Measurements from ENCODE around the gene ANKH.

Gene ANKH

DNA sequence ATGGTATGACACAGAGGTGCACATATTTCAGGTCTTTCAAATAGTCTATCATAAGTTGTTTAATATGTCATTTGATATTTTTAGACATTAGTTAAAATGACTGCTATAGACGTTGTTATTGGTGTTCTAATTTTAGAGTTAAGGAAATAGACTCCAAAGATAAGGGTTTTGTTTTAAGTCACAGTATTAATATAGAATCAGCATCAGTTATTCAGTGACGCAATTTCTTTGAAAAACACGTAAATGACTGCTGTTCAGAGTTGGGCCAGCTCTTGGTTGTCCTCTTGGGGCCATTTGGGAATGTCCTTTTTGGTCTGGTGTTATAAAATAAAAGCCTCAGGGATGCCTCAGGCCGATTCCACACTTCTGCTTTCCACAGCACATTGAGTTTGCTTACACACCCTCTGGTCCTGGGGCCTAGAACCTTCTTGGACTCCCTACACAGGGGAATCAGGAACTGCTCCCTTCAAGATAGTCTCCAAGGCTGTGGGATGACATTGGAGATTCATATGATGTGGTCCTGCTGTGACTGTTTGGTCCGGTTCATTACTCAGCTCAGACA is 192.7 kb downstream of the ANKH start:
- DNase-seq, result no peak

DNA sequence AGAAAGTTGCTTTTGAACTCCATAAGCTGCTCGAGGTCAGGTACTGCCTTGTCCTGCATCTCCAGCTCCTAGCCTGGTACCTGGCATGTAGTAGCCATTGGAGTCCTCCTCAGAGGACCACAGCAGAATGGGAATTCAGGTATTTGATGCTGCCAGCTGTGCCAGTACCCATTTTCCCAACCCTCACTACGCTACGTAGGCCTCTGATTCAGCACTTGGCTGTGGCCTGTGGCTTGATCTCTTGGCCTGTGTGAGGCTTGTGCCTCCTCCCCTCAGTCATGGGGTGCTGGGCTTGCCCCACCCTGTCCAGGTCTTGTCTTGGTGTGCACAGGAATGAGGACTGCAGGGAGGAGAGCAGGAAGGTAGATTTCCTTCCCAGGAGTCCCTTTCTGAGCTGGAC is 195.3 kb downstream of the ANKH start:
- peak in 1 of 2 donors; percentile 18 for DNase-seq

DNA sequence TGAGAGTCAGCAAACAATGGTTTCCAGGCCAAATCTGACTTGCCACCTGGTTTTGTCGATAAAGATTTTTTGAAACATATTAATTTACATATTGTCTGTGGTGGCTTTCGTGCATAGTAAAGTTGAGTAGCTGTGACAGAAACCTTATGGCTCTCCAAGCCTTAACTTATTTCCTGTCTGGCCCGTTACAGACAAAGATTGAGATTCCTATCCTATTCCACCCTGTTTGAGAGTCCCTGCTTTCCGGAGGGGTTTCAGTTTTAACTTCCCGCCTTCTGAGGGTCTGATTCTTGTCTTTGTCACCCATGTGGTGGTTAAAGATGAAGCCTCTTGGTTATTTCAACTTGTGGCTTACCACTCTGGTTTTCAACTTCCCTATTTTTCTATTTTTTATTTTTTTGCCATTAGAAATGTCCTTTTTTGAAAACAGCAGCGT is 195.7 kb downstream of the ANKH start:
- DNase-seq, result no peak

- peak in 1 of 2 donors; percentile 18 for DNase-seq
Measured at GRCh38 chr5:14674983-14675854, 196.4 kb downstream of the ANKH start.

DNA sequence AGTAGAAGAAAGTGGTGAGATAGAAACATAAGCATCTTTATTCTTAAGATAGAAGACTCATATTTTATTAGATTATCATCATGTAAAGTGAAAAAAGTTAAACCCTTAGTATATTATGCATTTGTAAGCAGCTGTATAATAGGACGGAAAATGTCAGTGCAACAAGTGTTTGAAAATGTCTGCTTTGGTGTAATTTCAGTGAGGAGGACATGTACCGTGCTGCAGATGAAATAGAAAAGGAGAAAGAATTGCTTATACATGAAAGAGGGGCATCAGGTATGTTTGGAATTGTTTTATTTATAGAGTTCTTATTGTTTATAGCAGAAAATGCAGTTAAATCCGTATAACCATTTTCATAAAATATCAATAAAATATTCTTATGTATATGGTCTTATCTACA is 198.1 kb downstream of the ANKH start:
- no peak for DNase-seq

GRCh38 chr5:14672484-14673394 is 198.8 kb downstream of the ANKH start:
- DNase-seq, result no peak

GRCh38 chr5:14672082-14672481 is 199.5 kb downstream of the ANKH start:
- DNase-seq, result no peak

DNA sequence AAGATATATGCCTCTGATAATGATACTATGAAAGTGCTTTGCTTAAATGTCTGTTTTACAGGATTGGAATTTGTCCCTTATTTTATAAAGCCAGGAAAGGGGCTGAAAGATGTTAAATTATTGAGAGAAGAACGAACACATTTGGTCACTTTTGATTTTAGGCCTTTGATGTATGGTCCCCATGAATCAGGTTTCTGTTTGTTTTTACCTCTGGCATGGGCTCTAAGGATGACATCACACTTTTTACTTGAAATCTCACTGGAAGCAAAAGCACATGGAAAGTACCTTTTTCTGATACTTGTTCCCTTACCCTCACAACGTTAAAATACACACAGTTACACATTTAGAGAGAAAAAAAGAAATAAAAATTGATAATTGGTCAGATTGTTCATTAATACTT is 200.2 kb downstream of the ANKH start:
- no peak for DNase-seq

DNA sequence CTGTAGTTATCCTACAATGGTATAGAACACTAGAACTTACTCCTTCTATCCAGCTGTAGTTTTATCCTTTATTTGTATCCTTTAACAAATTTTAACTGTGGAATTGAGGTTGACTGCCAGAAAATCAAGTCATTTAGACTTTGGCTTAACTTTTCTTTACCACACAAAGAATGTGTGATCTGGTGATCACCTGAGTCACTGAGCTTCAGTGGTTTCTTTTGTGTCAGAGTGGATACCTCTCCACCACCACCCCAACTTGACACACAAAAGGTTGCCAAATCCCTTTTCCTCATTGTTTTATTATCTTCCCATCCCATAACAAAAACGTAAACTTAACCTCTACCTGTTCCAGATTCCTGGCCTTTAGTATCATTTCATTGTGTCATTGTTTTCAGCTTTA is 201.6 kb downstream of the ANKH start:
- DNase-seq, result no peak

DNA sequence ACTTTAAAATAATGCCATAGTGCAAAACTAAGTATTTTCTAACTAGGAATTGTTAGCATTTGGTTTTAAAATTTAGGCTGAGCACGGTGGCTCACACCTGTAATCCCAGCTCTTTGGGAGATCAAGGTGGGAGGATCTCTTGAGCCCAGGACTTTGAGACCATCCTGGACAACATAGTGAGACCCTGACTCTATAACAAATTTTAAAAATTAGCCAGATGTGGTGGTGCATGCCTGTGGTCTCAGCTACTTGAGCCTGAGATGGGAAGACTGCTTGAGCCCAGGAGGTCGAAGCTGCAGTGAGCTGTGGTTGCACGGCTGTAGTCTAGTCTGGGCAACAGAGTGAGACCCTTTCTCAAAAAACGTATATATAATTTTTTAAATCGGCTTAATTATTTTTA is 202.2 kb downstream of the ANKH start:
- DNase-seq, result no peak

- DNase-seq, result no peak
Measured at GRCh38 chr5:14668181-14668591, 203.4 kb downstream of the ANKH start.

- no peak for DNase-seq
Measured at GRCh38 chr5:14667770-14668169, 203.8 kb downstream of the ANKH start.

DNA sequence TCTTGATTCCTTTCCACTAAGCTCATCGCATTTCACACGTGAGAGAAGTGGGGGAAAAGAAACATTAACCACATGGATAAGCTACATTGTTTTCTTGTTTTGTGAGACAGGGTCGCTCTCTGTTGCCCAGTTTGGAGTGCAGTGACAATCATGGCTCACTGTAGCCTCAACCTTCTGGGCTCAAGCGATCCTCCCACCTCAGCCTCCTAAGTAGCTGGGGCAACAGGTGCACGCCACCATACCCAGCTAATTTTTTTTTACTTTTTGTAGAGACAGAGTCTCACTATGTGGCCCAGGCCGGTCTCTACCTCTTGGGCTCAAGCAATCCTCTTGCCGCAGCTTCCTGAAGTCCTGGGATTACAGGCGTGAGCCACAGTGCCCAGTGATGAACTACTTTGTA is 204.3 kb downstream of the ANKH start:
- DNase-seq, result no peak

- no peak for DNase-seq
Measured at GRCh38 chr5:14666357-14666756, 205.2 kb downstream of the ANKH start.

DNA sequence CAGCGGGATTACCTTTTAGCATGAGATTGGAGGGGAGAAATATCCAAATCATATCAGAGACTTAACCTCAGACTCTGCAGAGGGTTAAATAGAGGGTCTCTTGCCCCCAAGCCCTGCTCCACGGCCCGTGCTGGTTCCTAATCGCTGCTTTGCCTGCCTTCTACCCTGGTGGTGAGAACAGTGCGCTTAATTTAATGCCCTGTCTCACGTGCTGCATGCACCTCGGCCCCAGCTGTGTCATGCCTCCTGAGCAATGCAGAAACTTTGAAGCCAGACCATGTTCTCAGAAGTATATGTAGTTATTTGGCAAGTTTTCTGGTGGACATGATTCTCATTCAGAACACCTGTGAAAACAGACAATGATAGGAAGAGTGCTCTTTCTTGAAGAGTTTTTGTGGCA is 205.6 kb downstream of the ANKH start:
- DNase-seq, result peak; percentile 58 to 63

DNA sequence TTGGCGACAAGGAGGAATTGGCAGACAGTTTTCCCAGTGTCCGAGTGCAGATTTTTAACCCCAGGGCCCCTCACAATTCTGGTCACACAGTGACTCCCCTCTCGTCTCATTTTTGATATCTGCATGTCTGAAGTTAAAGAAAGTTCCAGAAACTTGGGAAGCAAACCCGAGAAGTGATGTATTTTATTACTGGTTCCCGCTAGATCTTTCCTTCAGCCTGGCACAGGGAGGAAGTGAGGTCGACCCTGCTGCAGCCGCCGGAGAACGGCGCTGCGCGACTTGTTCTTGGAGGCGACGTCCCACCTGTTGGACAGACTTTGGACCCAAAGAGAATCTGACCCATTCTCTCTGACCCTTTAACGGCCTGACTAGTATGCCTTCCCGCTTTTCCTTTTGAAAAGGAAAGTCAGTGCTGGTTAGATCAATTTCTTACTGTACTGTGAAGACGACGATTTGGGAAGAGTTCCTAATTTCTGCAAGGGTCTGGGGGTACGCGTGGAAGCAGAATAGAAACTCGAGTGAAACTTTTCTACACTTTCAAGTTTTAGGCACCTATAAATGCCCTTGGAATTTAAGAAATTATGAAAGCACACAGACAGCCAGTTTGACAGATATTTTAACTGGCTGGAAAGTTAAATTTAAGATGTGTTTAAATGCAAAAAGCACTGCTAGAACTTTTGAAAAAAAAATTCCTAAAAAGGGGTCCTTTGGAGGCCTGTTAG is 206.3 kb downstream of the ANKH start:
- peak; percentile 35 to 36 for DNase-seq

DNA sequence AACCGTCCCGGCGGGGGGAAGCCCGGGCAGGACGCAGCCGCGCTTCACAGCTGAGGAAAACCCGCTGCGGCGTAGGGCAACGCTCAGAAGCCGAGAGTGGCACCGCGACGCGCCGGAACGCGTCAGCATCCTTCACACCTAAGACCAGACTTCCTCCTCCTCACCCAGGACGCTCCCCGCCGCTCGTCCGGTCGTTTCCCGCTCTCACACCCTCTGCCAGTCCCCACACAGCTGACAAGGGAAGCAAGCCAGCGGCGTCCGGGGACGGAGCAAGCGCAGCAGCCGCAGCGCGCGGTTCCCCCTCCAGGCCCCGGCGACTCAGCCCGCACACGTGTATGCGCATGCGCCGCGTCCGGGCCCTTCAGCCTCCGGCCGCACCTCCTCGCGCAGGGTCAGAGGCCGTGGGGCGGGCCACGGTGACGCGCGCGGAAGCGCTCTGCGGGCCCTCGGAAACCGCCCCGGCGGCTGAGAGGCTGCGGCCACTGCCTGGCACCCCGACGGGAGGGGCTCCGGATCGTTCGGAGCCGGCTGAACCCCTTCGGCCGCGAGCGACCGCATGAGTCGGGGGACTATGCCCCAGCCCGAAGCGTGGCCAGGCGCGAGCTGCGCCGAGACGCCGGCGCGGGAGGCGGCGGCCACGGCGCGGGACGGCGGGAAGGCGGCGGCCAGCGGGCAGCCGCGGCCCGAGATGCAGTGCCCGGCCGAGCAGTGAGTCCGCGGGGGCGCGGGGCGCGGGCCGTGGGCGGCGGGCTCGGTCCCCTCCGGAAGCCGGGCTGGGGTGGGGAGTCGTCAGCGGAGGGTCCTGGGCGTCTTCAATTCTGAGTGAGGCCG is 207.1 kb downstream of the ANKH start, which contains the start of gene OTULIN:
TSS of gene OTULIN (plus strand) at position 449 of the 831 bp plus-strand sequence. CDS start at position 557, 108 bp downstream.
- peak; percentile 82 to 90 for DNase-seq

DNA sequence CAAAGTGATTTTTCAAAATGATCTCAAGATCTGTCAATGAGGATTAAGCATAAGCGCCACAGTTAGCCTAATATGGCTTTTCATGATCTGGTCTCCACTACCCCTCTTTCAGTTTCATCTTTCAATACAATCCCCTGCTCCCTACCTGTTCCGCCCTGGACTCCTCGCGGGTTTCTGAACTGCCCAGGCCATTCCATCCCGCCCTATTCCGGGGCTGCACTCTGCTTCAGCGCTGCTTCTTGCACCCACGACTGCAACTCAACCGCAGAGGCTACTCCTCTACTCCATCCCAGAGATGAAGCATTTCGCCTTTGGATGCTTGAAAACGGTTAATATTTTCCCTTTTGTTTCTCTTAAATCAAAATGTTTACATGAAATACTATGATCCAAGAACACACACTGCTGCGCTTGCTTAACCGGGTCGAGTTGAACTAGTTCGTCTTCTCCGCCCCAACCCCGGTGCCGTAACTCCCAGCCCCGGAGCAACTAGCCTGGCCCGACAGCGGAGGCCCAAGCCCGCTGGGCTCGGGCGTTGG is 207.8 kb downstream of the ANKH start:
- DNase-seq, result peak in 1 of 2 donors; percentile 26

DNA sequence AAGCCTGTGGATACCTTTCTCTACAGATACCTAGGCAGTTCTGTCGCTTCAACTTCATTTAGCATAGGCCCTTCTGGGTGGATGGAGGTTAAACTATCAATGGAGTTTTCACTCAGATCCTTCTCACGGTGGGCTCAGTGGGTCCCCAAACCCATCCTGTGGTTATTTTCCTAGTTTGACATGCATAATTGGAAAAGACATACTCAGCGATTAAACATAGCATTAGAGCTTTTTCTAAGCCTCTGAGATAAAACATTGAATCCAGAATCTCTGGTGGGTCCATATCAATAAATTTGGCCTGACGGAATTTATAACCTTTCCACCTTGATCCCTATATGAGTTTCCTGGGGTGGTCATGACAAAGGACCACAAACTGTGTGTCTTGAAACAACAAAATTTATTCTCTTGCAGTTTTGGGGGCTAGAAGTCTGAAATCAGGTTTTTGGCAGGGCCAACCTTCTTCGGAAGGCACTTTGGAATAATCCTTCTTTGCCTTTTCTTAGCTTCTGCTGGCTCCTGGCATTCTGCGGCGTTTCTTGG is 208.8 kb downstream of the ANKH start:
- DNase-seq, result no peak

DNA sequence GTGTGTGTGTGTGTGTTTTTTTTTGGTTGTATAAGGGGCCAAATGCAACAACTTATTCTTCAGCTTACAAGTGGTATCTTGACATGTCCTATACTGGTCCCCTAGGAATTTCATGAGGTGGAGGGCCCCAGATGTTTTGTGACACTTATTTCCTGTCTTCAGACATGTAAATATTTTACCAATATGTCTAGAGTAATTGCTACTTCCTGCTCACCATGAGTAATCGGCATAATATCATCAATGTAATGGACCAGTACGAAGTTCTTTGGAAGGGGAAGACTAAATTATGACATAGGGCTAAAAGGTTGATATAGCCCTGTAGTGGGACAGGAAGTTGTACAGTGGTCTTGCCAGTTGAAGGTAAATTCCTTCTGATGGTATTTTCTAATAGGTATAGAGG is 210.7 kb downstream of the ANKH start:
- no peak for DNase-seq
